Measurements from ENCODE around the gene HELB. TPM values are rescaled to one million over a fixed set of nuclear protein-coding genes. Genes with fewer than 3 reads are reported as not detected.

HELB gene
- total RNA-seq, 6 experiments from 2014 or later: 1.5 to 4.2 (median 3.3) TPM

DNA sequence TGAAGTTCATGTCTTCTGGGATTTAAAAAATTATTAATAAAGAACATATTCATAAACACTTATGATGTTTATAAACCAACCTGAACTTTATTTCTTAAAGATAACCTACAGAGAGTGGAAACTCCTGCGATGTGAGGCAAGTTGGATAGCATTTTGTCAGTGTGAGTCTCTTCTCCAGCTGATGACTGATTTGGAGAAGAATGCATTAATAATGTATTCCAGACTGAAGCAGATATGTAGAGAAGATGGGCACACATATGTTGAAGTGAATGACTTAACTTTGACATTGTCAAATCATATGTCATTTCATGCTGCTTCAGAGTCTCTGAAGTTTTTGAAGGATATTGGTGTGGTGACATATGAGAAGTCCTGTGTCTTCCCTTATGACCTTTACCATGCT is 7.3 kb downstream of the HELB start:
- 92% methylated on average over 1 of the region's 1 CpG for WGBS (ENCODE audit: insufficient coverage, low coverage, low lambda C conversion rate, missing lambda C conversion rate)
- no peak for TF ChIP-seq POLR2A (IDR thresholded peaks at IDR 0.05)
- TF ChIP-seq, protein P1, sequence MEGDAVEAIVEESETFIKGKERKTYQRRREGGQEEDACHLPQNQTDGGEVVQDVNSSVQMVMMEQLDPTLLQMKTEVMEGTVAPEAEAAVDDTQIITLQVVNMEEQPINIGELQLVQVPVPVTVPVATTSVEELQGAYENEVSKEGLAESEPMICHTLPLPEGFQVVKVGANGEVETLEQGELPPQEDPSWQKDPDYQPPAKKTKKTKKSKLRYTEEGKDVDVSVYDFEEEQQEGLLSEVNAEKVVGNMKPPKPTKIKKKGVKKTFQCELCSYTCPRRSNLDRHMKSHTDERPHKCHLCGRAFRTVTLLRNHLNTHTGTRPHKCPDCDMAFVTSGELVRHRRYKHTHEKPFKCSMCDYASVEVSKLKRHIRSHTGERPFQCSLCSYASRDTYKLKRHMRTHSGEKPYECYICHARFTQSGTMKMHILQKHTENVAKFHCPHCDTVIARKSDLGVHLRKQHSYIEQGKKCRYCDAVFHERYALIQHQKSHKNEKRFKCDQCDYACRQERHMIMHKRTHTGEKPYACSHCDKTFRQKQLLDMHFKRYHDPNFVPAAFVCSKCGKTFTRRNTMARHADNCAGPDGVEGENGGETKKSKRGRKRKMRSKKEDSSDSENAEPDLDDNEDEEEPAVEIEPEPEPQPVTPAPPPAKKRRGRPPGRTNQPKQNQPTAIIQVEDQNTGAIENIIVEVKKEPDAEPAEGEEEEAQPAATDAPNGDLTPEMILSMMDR (IDR thresholded peaks at IDR 0.05): no peak
- intact Hi-C loops (cut with DNase I): no loop called here

DNA sequence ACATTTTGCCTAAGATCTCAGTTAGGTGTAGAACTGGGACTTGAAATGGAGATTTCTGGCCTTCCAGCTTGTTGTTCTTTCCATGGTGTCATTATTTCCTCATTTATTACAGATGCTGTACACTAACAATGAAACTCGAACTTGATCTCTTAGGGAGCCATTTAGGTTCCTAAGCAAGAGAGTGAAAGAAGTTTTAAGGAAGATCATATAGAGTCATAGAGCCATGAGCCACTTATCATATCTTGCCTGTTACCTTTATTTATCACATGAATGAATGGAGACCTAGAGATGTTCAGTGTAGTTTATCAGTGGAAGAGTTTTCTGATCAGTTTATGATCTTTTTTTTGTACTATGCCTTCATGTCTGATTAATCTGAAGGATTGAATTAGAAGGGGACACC is 9.9 kb downstream of the HELB start:
- ATAC-seq: no peak
- Histone ChIP-seq H3K27ac (no peak overlapping the region), H3K36me3 (peaks cover 0 to 9% (median 2%) of the 10 kb centered on the region in 4 donors), H3K27me3 (no peaks in the 10 kb centered on the region), H3K9me3 (no peaks in the 10 kb centered on the region), H3K4me1 (no peaks in the 10 kb centered on the region), H3K4me3 (no peak overlapping the region)
- TF ChIP-seq POLR2A (IDR thresholded peaks at IDR 0.05): no peak
- TF ChIP-seq, protein P1 (IDR thresholded peaks at IDR 0.05): no peak
- 64% methylated on average over 1 of the region's 1 CpG for WGBS (ENCODE audit: insufficient coverage, low coverage, low lambda C conversion rate, missing lambda C conversion rate)
- intact Hi-C loops (cut with DNase I): no loop called here
- DNase-seq: no peak

More for the DNA sequence above, 7.3 kb downstream of the HELB start:
- Histone ChIP-seq H3K27ac (no peak overlapping the region), H3K27me3 (no peaks in the 10 kb centered on the region), H3K36me3 (peaks cover 0 to 9% (median 2%) of the 10 kb centered on the region in 4 donors), H3K4me3 (no peak overlapping the region), H3K9me3 (no peaks in the 10 kb centered on the region), H3K4me1 (no peaks in the 10 kb centered on the region)
- DNase-seq: no peak
- no peak for ATAC-seq

DNA sequence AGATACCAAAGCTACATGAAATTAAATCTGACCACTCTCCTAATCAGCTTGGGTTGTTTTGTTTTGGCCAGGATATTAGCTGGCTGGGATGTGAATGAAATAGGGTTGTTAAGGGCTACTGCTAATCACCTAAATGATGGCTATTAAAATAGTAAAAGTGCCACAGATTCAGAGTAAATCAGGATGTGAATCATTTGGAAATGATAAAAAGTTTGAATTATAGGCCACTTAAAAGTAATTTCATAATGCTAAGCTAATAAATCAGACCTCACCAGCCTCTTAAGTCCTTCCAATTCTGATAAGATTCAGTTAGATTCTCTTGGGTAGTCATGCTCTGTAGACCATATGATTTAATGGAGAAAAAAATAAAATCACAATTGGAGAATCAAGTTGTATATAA is 12.0 kb downstream of the HELB start:
- TF ChIP-seq POLR2A (IDR thresholded peaks at IDR 0.05): no peak
- TF ChIP-seq, protein P1 (IDR thresholded peaks at IDR 0.05): no peak
- H3K4me3 ChIP-seq: no peak overlapping the region
- ATAC-seq (no peak), DNase-seq (no peak)
- intact Hi-C loops (cut with DNase I): no loop called here
- H3K9me3 ChIP-seq: no peaks in the 10 kb centered on the region
- peaks cover 0 to 9% (median 2%) of the 10 kb centered on the region in 4 donors for H3K36me3 ChIP-seq
- H3K27ac ChIP-seq: no peak overlapping the region
- no peaks in the 10 kb centered on the region for H3K4me1 ChIP-seq
- H3K27me3 ChIP-seq: no peaks in the 10 kb centered on the region

DNA sequence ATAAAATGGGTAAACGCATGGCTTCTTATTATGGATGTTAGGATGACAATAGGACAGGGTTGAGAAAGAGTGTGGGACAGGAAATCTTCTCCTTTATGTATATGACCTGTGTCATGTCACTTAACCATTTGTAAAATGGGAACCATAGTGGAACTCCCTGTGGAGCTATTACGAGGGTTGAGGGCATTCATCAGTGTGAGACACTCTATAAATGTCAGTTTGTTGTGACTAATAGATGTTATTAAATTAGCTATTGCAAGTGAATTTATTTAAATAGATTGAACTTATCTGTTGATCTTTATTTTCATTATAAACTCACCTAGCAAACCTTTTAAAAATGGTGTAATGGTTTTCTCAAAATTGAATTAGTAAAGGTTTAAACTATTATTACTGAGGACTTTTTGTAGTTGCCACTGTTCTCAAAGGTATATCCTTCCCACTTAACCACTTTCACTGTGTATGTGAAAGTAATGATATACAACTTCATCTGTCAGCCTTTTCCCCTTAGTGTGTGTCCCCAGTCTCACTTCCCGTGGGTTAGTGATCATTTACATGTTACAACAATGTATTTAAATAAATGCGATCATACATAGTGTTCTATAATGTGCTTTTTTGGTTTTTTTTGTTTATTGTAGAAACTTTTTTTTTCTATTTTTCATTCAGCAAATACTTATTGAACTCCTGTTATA is 17.1 kb downstream of the HELB start:
- no peak overlapping the region for H3K27ac ChIP-seq
- WGBS (ENCODE audit: insufficient coverage, low coverage, low lambda C conversion rate, missing lambda C conversion rate): 76% methylated on average over 4 of the region's 4 CpGs
- DNase-seq (no peak), ATAC-seq (no peak)
- no peaks in the 10 kb centered on the region for H3K27me3 ChIP-seq
- TF ChIP-seq, protein P1 (IDR thresholded peaks at IDR 0.05): no peak
- no peak for TF ChIP-seq POLR2A (IDR thresholded peaks at IDR 0.05)
- no peaks in the 10 kb centered on the region for H3K4me1 ChIP-seq
- no peaks in the 10 kb centered on the region for H3K36me3 ChIP-seq
- H3K9me3 ChIP-seq: no peaks in the 10 kb centered on the region
- intact Hi-C loops (cut with DNase I): no loop called here
- no peak overlapping the region for H3K4me3 ChIP-seq

Data from right lobe of liver (tissue), 6 donors.